ENCODE results near the gene VAC14. TPM values are rescaled to one million over a fixed set of nuclear protein-coding genes. Genes with fewer than 3 reads are reported as not detected.
A peak's percentile ranks its signal among the peaks of the same experiment; 100 is the strongest.

Gene VAC14
- total RNA-seq, 2 donors from 2014 or later = 34.9 to 37.0 TPM

DNA sequence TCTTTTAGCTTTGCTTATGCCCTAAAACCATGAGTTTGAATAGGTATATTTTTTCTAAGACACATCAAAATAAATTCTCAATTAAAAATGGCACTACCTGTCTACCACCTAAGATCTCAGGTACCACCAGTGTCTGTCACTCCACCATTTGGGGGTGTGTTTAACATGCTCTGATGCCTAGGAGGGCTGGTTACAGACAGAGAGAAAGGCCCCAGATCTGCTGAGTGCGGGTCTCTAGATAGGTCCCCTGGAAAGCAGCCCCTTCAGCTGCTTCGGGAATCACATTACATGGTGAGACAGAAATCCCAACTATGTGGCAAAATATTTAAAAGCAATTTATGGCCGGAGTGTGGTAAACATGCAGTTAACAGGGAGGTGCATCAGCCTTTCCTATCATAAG, 653 bp upstream of the VAC14 start:
- ATAC-seq (ENCODE audit: insufficient number of reproducible peaks, low FRiP score, low read depth) (no peak), DNase-seq (ENCODE audit: low spot score) (no peak)
- H3K36me3 ChIP-seq = no peaks in the 10 kb centered on the region
- H3K9me3 ChIP-seq = no peaks in the 10 kb centered on the region
- peak overlapping the region; percentile 87 for H3K4me3 ChIP-seq
- no peaks in the 10 kb centered on the region for H3K27me3 ChIP-seq (replicated peaks; ENCODE audit: insufficient read depth)
- peaks cover 3 to 16% of the 10 kb centered on the region in 2 donors for H3K4me1 ChIP-seq (ENCODE audit: control insufficient read depth in 1 of 2, low read depth in 2 of 2)
- TF ChIP-seq, protein P1, sequence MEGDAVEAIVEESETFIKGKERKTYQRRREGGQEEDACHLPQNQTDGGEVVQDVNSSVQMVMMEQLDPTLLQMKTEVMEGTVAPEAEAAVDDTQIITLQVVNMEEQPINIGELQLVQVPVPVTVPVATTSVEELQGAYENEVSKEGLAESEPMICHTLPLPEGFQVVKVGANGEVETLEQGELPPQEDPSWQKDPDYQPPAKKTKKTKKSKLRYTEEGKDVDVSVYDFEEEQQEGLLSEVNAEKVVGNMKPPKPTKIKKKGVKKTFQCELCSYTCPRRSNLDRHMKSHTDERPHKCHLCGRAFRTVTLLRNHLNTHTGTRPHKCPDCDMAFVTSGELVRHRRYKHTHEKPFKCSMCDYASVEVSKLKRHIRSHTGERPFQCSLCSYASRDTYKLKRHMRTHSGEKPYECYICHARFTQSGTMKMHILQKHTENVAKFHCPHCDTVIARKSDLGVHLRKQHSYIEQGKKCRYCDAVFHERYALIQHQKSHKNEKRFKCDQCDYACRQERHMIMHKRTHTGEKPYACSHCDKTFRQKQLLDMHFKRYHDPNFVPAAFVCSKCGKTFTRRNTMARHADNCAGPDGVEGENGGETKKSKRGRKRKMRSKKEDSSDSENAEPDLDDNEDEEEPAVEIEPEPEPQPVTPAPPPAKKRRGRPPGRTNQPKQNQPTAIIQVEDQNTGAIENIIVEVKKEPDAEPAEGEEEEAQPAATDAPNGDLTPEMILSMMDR (IDR thresholded peaks at IDR 0.05) = no peak
- H3K27ac ChIP-seq = no peak overlapping the region

DNA sequence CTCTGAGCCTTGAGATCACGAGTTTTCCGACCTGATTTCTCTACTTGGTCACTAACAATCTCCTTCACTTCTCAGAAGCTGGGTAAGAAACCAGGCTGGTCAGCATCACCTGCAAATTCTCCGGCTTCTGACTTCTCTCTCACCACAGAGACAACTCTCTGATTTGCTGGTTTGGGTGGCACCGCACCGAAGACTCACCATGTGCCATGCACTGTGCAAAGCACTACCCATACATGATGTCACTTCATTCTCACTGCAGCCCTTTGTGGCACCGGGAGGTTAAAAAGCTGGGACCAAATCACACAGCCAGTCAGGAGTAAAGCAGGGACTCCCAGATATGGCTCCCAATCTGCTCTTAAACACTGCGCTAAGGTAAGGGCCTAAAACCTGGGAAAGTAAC, 647 bp downstream of the VAC14 start:
- Histone ChIP-seq H3K4me3 (peak overlapping the region; percentile 87), H3K36me3 (no peaks in the 10 kb centered on the region), H3K27me3 (replicated peaks; ENCODE audit: insufficient read depth) (no peaks in the 10 kb centered on the region), H3K27ac (peak overlapping the region in 1 of 2 donors; percentile 29), H3K9me3 (no peaks in the 10 kb centered on the region), H3K4me1 (ENCODE audit: control insufficient read depth in 1 of 2, low read depth in 2 of 2) (peaks cover 3 to 16% of the 10 kb centered on the region in 2 donors)
- no peak for DNase-seq (ENCODE audit: low spot score)
- TF ChIP-seq, protein P1 (IDR thresholded peaks at IDR 0.05) = no peak
- ATAC-seq (ENCODE audit: insufficient number of reproducible peaks, low FRiP score, low read depth) = no peak

DNA sequence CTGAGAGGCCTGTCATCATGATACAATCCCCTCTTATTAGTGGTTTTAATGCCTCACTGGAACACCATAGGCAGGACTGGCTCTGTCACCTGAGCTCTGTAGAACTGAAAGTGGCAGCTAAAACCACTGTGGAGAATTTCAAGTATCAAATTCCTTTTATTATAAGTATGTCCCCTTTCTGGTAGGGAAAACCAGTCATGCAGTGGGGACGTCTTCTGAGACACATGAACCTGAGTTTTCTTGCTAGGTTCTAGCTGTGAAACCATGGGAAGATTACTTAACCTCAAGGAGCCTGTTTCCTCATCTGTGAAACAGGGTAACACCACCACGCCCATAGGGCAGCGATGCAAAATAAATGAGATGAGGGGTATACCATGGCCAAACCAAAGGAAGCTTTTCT, 4.7 kb downstream of the VAC14 start:
- Histone ChIP-seq H3K4me3 (no peak overlapping the region), H3K9me3 (no peaks in the 10 kb centered on the region), H3K36me3 (no peaks in the 10 kb centered on the region), H3K27me3 (replicated peaks; ENCODE audit: insufficient read depth) (no peaks in the 10 kb centered on the region), H3K27ac (no peak overlapping the region), H3K4me1 (ENCODE audit: control insufficient read depth in 1 of 2, low read depth in 2 of 2) (peaks cover 3 to 16% of the 10 kb centered on the region in 2 donors)
- TF ChIP-seq, protein P1 (IDR thresholded peaks at IDR 0.05) = no peak
- ATAC-seq (ENCODE audit: insufficient number of reproducible peaks, low FRiP score, low read depth) = no peak
- no peak for DNase-seq (ENCODE audit: low spot score)

GRCh38 chr16:70795296-70795912, 5.6 kb downstream of the VAC14 start:
- DNase-seq (ENCODE audit: low spot score) = no peak

GRCh38 chr16:70793851-70794502, 7.0 kb downstream of the VAC14 start:
- H3K9me3 ChIP-seq = no peaks in the 10 kb centered on the region
- no peak overlapping the region for H3K4me3 ChIP-seq
- H3K36me3 ChIP-seq = no peaks in the 10 kb centered on the region
- no peaks in the 10 kb centered on the region for H3K27me3 ChIP-seq (replicated peaks; ENCODE audit: insufficient read depth)
- no peaks in the 10 kb centered on the region for H3K4me1 ChIP-seq (ENCODE audit: control insufficient read depth in 1 of 2, low read depth in 2 of 2)
- H3K27ac ChIP-seq = no peak overlapping the region
- TF ChIP-seq, protein P1 (IDR thresholded peaks at IDR 0.05) = no peak
- ATAC-seq (ENCODE audit: insufficient number of reproducible peaks, low FRiP score, low read depth) (no peak), DNase-seq (ENCODE audit: low spot score) (no peak)

More at GRCh38 chr16:70795296-70795912, 5.6 kb downstream of the VAC14 start:
- Histone ChIP-seq H3K36me3 (no peaks in the 10 kb centered on the region), H3K27ac (no peak overlapping the region), H3K4me1 (ENCODE audit: control insufficient read depth in 1 of 2, low read depth in 2 of 2) (peaks cover 3 to 13% of the 10 kb centered on the region in 2 donors), H3K27me3 (replicated peaks; ENCODE audit: insufficient read depth) (no peaks in the 10 kb centered on the region), H3K9me3 (no peaks in the 10 kb centered on the region), H3K4me3 (no peak overlapping the region)
- TF ChIP-seq, protein P1 (IDR thresholded peaks at IDR 0.05) = no peak
- ATAC-seq (ENCODE audit: insufficient number of reproducible peaks, low FRiP score, low read depth) = no peak
